Trophoblast cell (in vitro differentiated cells and primary cell): Measurements from ENCODE around the gene ARHGAP10.

Source experiments
- DNase-seq, 2 donors: peaks; one replicate each; pipeline ENCODE4 v3.0.0-alpha.2; 2016
- H2AFZ ChIP-seq: 2 replicates; pipeline ENCODE4 v1.6.1; 2013; ENCODE audit warnings: low read length, moderate library complexity, mild to moderate bottlenecking; ENCODE audit not compliant: insufficient read depth, poor library complexity
- H2AK5ac ChIP-seq: 2 replicates; pipeline ENCODE4 v1.6.1; 2013; ENCODE audit warnings: mild to moderate bottlenecking, low read length
- H2BK120ac ChIP-seq: 2 replicates; pipeline ENCODE4 v1.6.1; 2013; ENCODE audit warnings: low read length, mild to moderate bottlenecking, moderate library complexity; ENCODE audit not compliant: insufficient read depth, poor library complexity
- H2BK12ac ChIP-seq: 2 replicates; pipeline ENCODE4 v1.6.1; 2013; ENCODE audit warnings: mild to moderate bottlenecking, low read length, moderate library complexity
- H2BK5ac ChIP-seq: 2 replicates; pipeline ENCODE4 v1.6.1; 2013; ENCODE audit warnings: low read length, low read depth, moderate library complexity, mild to moderate bottlenecking; ENCODE audit not compliant: poor library complexity
- H3K14ac ChIP-seq: 2 replicates; pipeline ENCODE4 v1.6.1; 2013; ENCODE audit warnings: mild to moderate bottlenecking, low read length
- H3K18ac ChIP-seq: 2 replicates; pipeline ENCODE4 v1.6.1; 2013; ENCODE audit warnings: mild to moderate bottlenecking, low read length
- H3K23ac ChIP-seq: 2 replicates; pipeline ENCODE4 v1.6.1; 2013; ENCODE audit warnings: low read length
- H3K27ac ChIP-seq: 2 replicates; pipeline ENCODE4 v1.5.1; 2013; ENCODE audit warnings: low read depth, mild to moderate bottlenecking, inconsistent platforms, low read length, moderate library complexity
- H3K27me3 ChIP-seq: 2 replicates; pipeline ENCODE4 v1.6.1; 2013; ENCODE audit warnings: inconsistent platforms, mild to moderate bottlenecking, low read length, moderate library complexity; ENCODE audit not compliant: insufficient read depth
- H3K36me3 ChIP-seq, 2 experiments: 1 replicate in 1 of 2; 2 replicates in 1 of 2; pipeline ENCODE4 v1.6.1; 2013; ENCODE audit warnings: low read length in 2 of 2, mild to moderate bottlenecking in 2 of 2, moderate library complexity in 1 of 2; ENCODE audit not compliant: insufficient read depth in 2 of 2, control insufficient read depth in 1 of 2
- H3K4ac ChIP-seq: 2 replicates; pipeline ENCODE4 v1.6.1; 2013; ENCODE audit warnings: low read depth, mild to moderate bottlenecking, low read length, moderate library complexity
- H3K4me1 ChIP-seq, 2 experiments: 1 replicate in 1 of 2; 2 replicates in 1 of 2; pipeline ENCODE4 v1.6.1; 2013; ENCODE audit warnings: low read length in 2 of 2, mild to moderate bottlenecking in 2 of 2, moderate library complexity in 1 of 2; ENCODE audit not compliant: insufficient read depth in 2 of 2, control insufficient read depth in 1 of 2
- H3K4me2 ChIP-seq: 2 replicates; pipeline ENCODE4 v1.6.1; 2013; ENCODE audit warnings: inconsistent platforms, mild to moderate bottlenecking, low read length, moderate library complexity
- H3K4me3 ChIP-seq: 2 replicates; pipeline ENCODE4 v1.5.1; 2013; ENCODE audit warnings: mild to moderate bottlenecking, low read depth, low read length, inconsistent platforms
- H3K79me1 ChIP-seq: one replicate; pipeline ENCODE4 v1.6.1; 2013; ENCODE audit warnings: low read length
- H3K79me2 ChIP-seq: 2 replicates; pipeline ENCODE4 v1.6.1; 2013; ENCODE audit warnings: low read length, mild to moderate bottlenecking; ENCODE audit not compliant: control insufficient read depth, insufficient read depth, poor library complexity
- H3K9ac ChIP-seq: 2 replicates; pipeline ENCODE4 v1.6.1; 2013; ENCODE audit warnings: mild to moderate bottlenecking, low read length
- H3K9me3 ChIP-seq: 2 replicates; pipeline ENCODE4 v1.6.1; 2013; ENCODE audit warnings: low read depth, mild to moderate bottlenecking, control low read depth, inconsistent platforms, low read length; ENCODE audit not compliant: insufficient read depth
- H4K12ac ChIP-seq: 2 replicates; pipeline ENCODE4 v1.6.1; 2013; ENCODE audit warnings: low read depth, mild to moderate bottlenecking, low read length, moderate library complexity
- H4K8ac ChIP-seq: 2 replicates; pipeline ENCODE4 v1.6.1; 2013; ENCODE audit warnings: low read depth, mild to moderate bottlenecking, low read length, moderate library complexity
- H4K91ac ChIP-seq: one replicate; pipeline ENCODE4 v1.6.1; 2013; ENCODE audit warnings: low read depth, mild to moderate bottlenecking, low read length, moderate library complexity
- WGBS: extraction: QIAGEN DNeasy Blood & Tissue Kit; methylation state at CpG from one replicate; pipeline ENCODE4 v1.1.7; 2013; ENCODE audit warnings: missing lambda C conversion rate; ENCODE audit not compliant: insufficient read length, insufficient coverage; ENCODE audit errors: extremely low coverage; 5-methylcytosine and 5-hydroxymethylcytosine counted together

ARHGAP10 gene

GRCh38 chr4:147770831-147771230 lies 38.9 kb downstream of the ARHGAP10 start:
- Histone ChIP-seq H3K14ac (no peak overlapping the region), H3K9ac (no peak overlapping the region), H2BK5ac (no peak overlapping the region), H4K8ac (no peak overlapping the region), H3K36me3 (no peaks in the 10 kb centered on the region), H2AK5ac (no peak overlapping the region), H2BK120ac (no peak overlapping the region), H2BK12ac (no peak overlapping the region), H3K27me3 (no peaks in the 10 kb centered on the region), H3K4me3 (no peak overlapping the region), H4K91ac (no peak overlapping the region), H3K9me3 (no peaks in the 10 kb centered on the region), H3K79me2 (no peaks in the 10 kb centered on the region), H2AFZ (no peak overlapping the region), H3K23ac (no peak overlapping the region), H3K79me1 (no peaks in the 10 kb centered on the region), H4K12ac (no peak overlapping the region), H3K27ac (no peak overlapping the region), H3K4me2 (no peak overlapping the region), H3K18ac (no peak overlapping the region), H3K4me1 (peaks cover 8 to 13% of the 10 kb centered on the region in 2 experiments), H3K4ac (peak overlapping the region; percentile 30)
- no peak for DNase-seq
- no CpG with 5 or more reads among the region's 2 CpGs for WGBS

GRCh38 chr4:147772056-147772455 lies 40.2 kb downstream of the ARHGAP10 start:
- H3K14ac ChIP-seq: no peak overlapping the region
- H3K36me3 ChIP-seq: no peaks in the 10 kb centered on the region
- no peak overlapping the region for H4K8ac ChIP-seq
- H3K23ac ChIP-seq: no peak overlapping the region
- no peaks in the 10 kb centered on the region for H3K27me3 ChIP-seq
- H3K79me2 ChIP-seq: peaks cover 2% of the 10 kb centered on the region
- H3K9me3 ChIP-seq: no peaks in the 10 kb centered on the region
- peak overlapping the region; percentile 64 for H3K27ac ChIP-seq
- peak overlapping the region; percentile 29 for H3K18ac ChIP-seq
- H3K9ac ChIP-seq: no peak overlapping the region
- H3K79me1 ChIP-seq: no peaks in the 10 kb centered on the region
- no CpG with 5 or more reads among the region's 8 CpGs for WGBS
- peak overlapping the region; percentile 11 for H2BK120ac ChIP-seq
- no peak overlapping the region for H2AFZ ChIP-seq
- peak overlapping the region; percentile 55 for H3K4ac ChIP-seq
- no peak overlapping the region for H3K4me2 ChIP-seq
- H4K12ac ChIP-seq: no peak overlapping the region
- H3K4me1 ChIP-seq: peaks cover 11 to 17% of the 10 kb centered on the region in 2 experiments
- DNase-seq: no peak
- H2BK12ac ChIP-seq: peak overlapping the region; percentile 30
- no peak overlapping the region for H3K4me3 ChIP-seq
- no peak overlapping the region for H4K91ac ChIP-seq
- no peak overlapping the region for H2BK5ac ChIP-seq
- no peak overlapping the region for H2AK5ac ChIP-seq

DNA sequence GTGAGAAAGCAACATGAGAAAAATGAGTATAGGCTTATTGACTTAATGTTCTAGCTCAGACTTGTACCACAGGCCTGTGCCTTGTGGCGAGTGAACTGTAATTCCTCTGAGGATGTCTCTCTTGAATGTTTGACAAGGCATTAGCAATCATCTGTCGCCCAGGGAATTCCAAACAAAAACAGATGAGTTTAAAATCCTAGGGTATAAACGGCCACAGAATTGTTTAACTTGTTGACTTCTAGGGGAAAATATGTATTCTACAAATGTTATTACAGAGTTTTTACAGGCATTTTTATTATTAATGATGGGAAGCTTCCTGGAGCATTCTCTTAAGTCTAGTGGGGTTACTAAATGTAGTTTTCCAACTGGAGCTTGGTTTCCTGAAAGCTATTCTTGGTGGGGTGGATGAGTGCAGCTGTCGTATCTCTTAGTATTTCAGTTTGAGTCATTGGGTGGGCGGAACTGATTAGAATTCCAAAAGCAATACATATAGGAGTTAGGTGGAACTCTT lies 40.6 kb downstream of the ARHGAP10 start:
- Histone ChIP-seq H3K9ac (no peak overlapping the region), H4K91ac (no peak overlapping the region), H3K27me3 (no peaks in the 10 kb centered on the region), H3K14ac (no peak overlapping the region), H2AK5ac (no peak overlapping the region), H3K18ac (no peak overlapping the region), H2BK5ac (no peak overlapping the region), H2BK120ac (no peak overlapping the region), H4K8ac (no peak overlapping the region), H3K79me2 (peaks cover 2% of the 10 kb centered on the region), H3K36me3 (no peaks in the 10 kb centered on the region), H3K4me2 (no peak overlapping the region), H2BK12ac (no peak overlapping the region), H3K4ac (no peak overlapping the region), H3K27ac (peak overlapping the region; percentile 64), H3K4me1 (peaks cover 11 to 17% of the 10 kb centered on the region in 2 experiments), H4K12ac (no peak overlapping the region), H3K9me3 (no peaks in the 10 kb centered on the region), H3K4me3 (no peak overlapping the region), H2AFZ (no peak overlapping the region), H3K23ac (no peak overlapping the region), H3K79me1 (no peaks in the 10 kb centered on the region)
- DNase-seq: no peak
- WGBS: no CpG with 5 or more reads among the region's 5 CpGs

DNA sequence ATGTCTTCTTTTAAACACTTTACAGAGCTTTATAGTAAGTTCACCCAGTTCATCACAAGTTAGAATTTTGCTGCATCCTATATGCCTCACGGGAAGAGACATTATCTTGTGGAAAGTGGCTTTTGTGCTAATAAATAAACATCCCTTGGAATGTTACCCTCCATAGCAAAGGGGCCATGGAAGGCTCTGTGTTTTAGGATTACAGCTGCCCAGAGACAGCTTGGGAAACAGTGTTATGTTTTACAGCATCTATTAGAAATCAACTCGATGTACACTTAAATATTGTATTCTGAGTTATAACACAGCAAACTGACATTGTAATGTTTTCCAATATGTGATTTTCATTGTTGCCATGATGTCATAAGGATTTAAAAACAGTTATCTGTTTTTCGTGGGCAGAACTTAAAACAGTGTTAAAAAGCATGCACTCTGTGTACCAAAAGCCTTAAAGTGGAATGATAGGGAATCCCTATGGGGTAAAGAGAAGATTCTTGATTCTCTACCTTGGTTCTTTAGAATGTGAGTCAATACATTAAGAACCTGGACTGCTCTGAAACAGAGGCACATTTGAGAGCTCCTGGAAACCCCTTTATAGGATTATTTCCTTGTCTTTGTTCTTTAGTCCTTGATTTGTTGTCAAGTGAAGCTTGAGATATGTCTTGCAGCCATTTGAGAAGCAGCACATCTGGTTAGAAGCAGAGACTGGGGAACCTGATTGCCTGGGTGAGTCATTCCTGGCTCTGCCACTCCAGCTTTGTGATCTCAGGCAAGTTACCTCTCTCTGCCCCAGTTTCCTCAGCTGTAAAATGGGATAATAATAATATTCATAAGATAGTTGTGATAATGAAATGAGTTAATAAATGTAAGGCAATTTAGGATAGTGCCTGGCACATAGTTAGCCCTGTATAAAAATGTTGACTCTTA lies 41.6 kb downstream of the ARHGAP10 start:
- H3K14ac ChIP-seq: no peak overlapping the region
- H3K4me3 ChIP-seq: no peak overlapping the region
- no peak overlapping the region for H3K4me2 ChIP-seq
- H4K12ac ChIP-seq: no peak overlapping the region
- H3K23ac ChIP-seq: no peak overlapping the region
- no peak overlapping the region for H2BK120ac ChIP-seq
- no peak overlapping the region for H3K18ac ChIP-seq
- H4K91ac ChIP-seq: no peak overlapping the region
- peaks cover 11 to 21% of the 10 kb centered on the region in 2 experiments for H3K4me1 ChIP-seq
- H3K9ac ChIP-seq: no peak overlapping the region
- no peaks in the 10 kb centered on the region for H3K79me1 ChIP-seq
- no CpG with 5 or more reads among the region's 3 CpGs for WGBS
- H2BK12ac ChIP-seq: no peak overlapping the region
- H2AK5ac ChIP-seq: no peak overlapping the region
- H3K27me3 ChIP-seq: no peaks in the 10 kb centered on the region
- no peaks in the 10 kb centered on the region for H3K9me3 ChIP-seq
- no peak overlapping the region for H3K27ac ChIP-seq
- no peak overlapping the region for H4K8ac ChIP-seq
- H3K79me2 ChIP-seq: peaks cover 2% of the 10 kb centered on the region
- no peak overlapping the region for H3K4ac ChIP-seq
- peak in 1 of 2 donors; percentile 22 for DNase-seq
- H2AFZ ChIP-seq: no peak overlapping the region
- H3K36me3 ChIP-seq: no peaks in the 10 kb centered on the region
- H2BK5ac ChIP-seq: no peak overlapping the region
